CD14-positive monocyte (primary cell): ENCODE data around the gene PHF5A. TPM values are rescaled to one million over a fixed set of nuclear protein-coding genes. Genes with fewer than 3 reads are reported as not detected.

Experiments
- DNase-seq, 3 donors: peaks; one replicate each; pipeline ENCODE4 v3.0.0-alpha.2; 2011 to 2022
- H2AFZ ChIP-seq: 2 replicates; pipeline ENCODE4 v1.6.0; 2012; ENCODE audit warnings: mild to moderate bottlenecking, low read depth, low read length, inconsistent platforms; ENCODE audit not compliant: insufficient read depth, poor library complexity, severe bottlenecking
- H3K27ac ChIP-seq, 2 donors: 1 replicate in 1 of 2; 2 replicates in 1 of 2; pipeline ENCODE4 v1.5.1; 2012 to 2013; ENCODE audit warnings: low read length in 2 of 2, control low read depth in 1 of 2, inconsistent platforms in 1 of 2, low read depth in 1 of 2, mild to moderate bottlenecking in 1 of 2
- H3K27me3 ChIP-seq, 2 donors: one replicate each; pipeline versions ENCODE4 v1.6.0 to v1.6.1; 2011 to 2013; ENCODE audit warnings: low read length in 2 of 2; ENCODE audit not compliant: control insufficient read depth in 2 of 2, insufficient read depth in 2 of 2
- H3K36me3 ChIP-seq, 2 donors: replicated peaks in 1 of 2; 1 replicate in 1 of 2; 2 replicates in 1 of 2; pipeline versions ENCODE4 v1.5.1 to v1.6.1; 2012 to 2013; ENCODE audit warnings: low read length in 2 of 2, control low read depth in 1 of 2, inconsistent platforms in 1 of 2, mild to moderate bottlenecking in 1 of 2; ENCODE audit not compliant: insufficient read depth in 2 of 2, control insufficient read depth in 1 of 2
- H3K4me1 ChIP-seq, 2 donors: 1 replicate in 1 of 2; 2 replicates in 1 of 2; pipeline versions ENCODE4 v1.5.1 to v1.6.1; 2012 to 2013; ENCODE audit warnings: low read length in 2 of 2, control low read depth in 1 of 2, inconsistent platforms in 1 of 2, mild to moderate bottlenecking in 1 of 2, moderate library complexity in 1 of 2; ENCODE audit not compliant: insufficient read depth in 2 of 2, control insufficient read depth in 1 of 2
- H3K4me2 ChIP-seq: replicated peaks from 2 replicates; pipeline ENCODE3; 2012; ENCODE audit warnings: low read length, moderate library complexity, mild to moderate bottlenecking; ENCODE audit not compliant: poor library complexity, severe bottlenecking; ENCODE audit errors: extremely low read depth
- H3K4me3 ChIP-seq, 3 experiments: fragments of 200-600 bp in 1 of 3; sonication (generic) in 1 of 3; replicated peaks in 1 of 3; 1 replicate in 2 of 3; 2 replicates in 1 of 3; pipeline ENCODE4 v1.5.1; 2011 to 2013; ENCODE audit warnings: low read length in 3 of 3, mild to moderate bottlenecking in 3 of 3, control low read depth in 2 of 3, low read depth in 2 of 3, inconsistent platforms in 1 of 3, moderate library complexity in 1 of 3
- H3K79me2 ChIP-seq: 2 replicates; pipeline ENCODE4 v1.6.0; 2012; ENCODE audit warnings: mild to moderate bottlenecking, control low read depth, inconsistent platforms, low read length, moderate library complexity; ENCODE audit not compliant: insufficient read depth
- H3K9ac ChIP-seq: 2 replicates; pipeline ENCODE4 v1.6.0; 2017; ENCODE audit warnings: low read length, mild to moderate bottlenecking; ENCODE audit not compliant: insufficient read depth, poor library complexity, severe bottlenecking
- H3K9me3 ChIP-seq, 2 donors: replicated peaks in 1 of 2; 1 replicate in 1 of 2; 2 replicates in 1 of 2; pipeline versions ENCODE4 v1.5.1 to v1.6.1; 2012 to 2013; ENCODE audit warnings: low read length in 2 of 2, control low read depth in 1 of 2; ENCODE audit not compliant: control insufficient read depth in 1 of 2, insufficient read depth in 1 of 2
- H4K20me1 ChIP-seq: 2 replicates; pipeline ENCODE4 v1.6.0; 2012; ENCODE audit warnings: mild to moderate bottlenecking, low read length, control low read depth, moderate library complexity; ENCODE audit not compliant: insufficient read depth
- H3K27ac Mint-ChIP-seq, 7 donors: one replicate each; pipeline ENCODE4 v1.8.0; 2020; ENCODE audit warnings: mild to moderate bottlenecking in 7 of 7, mixed read lengths in 7 of 7, moderate library complexity in 6 of 7, inconsistent platforms in 2 of 7
- H3K27me3 Mint-ChIP-seq, 3 donors: one replicate each; pipeline ENCODE4 v1.8.0; 2021 to 2022; ENCODE audit warnings: low read depth in 3 of 3, mild to moderate bottlenecking in 3 of 3, mixed read lengths in 3 of 3, moderate library complexity in 3 of 3, inconsistent platforms in 1 of 3
- H3K36me3 Mint-ChIP-seq, 2 donors: one replicate each; pipeline ENCODE4 v1.8.0; 2020; ENCODE audit warnings: mixed read lengths in 2 of 2, inconsistent platforms in 1 of 2, mild to moderate bottlenecking in 1 of 2
- H3K4me1 Mint-ChIP-seq: one replicate; pipeline ENCODE4 v1.8.0; 2020; ENCODE audit warnings: mild to moderate bottlenecking, mixed read lengths
- H3K4me3 Mint-ChIP-seq, 2 donors: one replicate each; pipeline ENCODE4 v1.8.0; 2020; ENCODE audit warnings: mild to moderate bottlenecking in 2 of 2, mixed read lengths in 2 of 2, moderate library complexity in 1 of 2
- H3K9me3 Mint-ChIP-seq, 7 donors: one replicate each; pipeline ENCODE4 v1.8.0; 2020 to 2022; ENCODE audit warnings: mixed read lengths in 7 of 7, mild to moderate bottlenecking in 6 of 7, moderate library complexity in 6 of 7, inconsistent platforms in 2 of 7
- CTCF ChIP-seq: fragments of 200-600 bp; IDR thresholded peaks from one replicate; pipeline ENCODE4 v1.8.0; 2022; ENCODE audit warnings: antibody characterized with exemption, mild to moderate bottlenecking
- WGBS: methylation state at CpG from one replicate; pipeline ENCODE4 v1.1.5; 2013; ENCODE audit warnings: missing lambda C conversion rate; ENCODE audit not compliant: insufficient coverage; 5-methylcytosine and 5-hydroxymethylcytosine counted together
- intact Hi-C, 2 donors: fragments of 100-400 bp; cut with micrococcal nuclease; formaldehyde crosslinking; loops; one replicate each; pipeline versions ENCODE4 v1.15.0 to v1.15.1; 2023
- polyA plus RNA-seq, 3 donors: library from polyadenylated mRNA; depleted of rRNA in 1 of 3; unstranded in 2 of 3; stranded (reverse) in 1 of 3; fragments of 300-500 nt in 2 of 3; fragments of >200 nt in 1 of 3; fragmentation: Illumina TruSeq in 2 of 3; gene quantifications; 1 replicate in 2 of 3; 2 replicates in 1 of 3; pipeline ENCODE4 v1.2.3, GENCODE V29; 2012 to 2021

Gene PHF5A
- polyA plus RNA-seq, 3 donors = 22.0 to 31.3 (median 26.3) TPM

- Mint-ChIP-seq H3K4me1 (no peaks in the 10 kb centered on the region), H3K9me3 (no peaks in the 10 kb centered on the region), H3K27ac (peak overlapping the region in 3 of 7 donors; percentile 52 to 75 (median 70)), H3K36me3 (peaks cover 52 to 74% of the 10 kb centered on the region in 2 donors), H3K4me3 (no peak overlapping the region), H3K27me3 (peaks cover 0 to 1% (median 0%) of the 10 kb centered on the region in 3 donors)
- H3K79me2 ChIP-seq = peaks cover 54% of the 10 kb centered on the region
- peaks cover 42 to 73% of the 10 kb centered on the region in 2 donors for H3K36me3 ChIP-seq
- intact Hi-C loops = no loop called here
- H3K4me2 ChIP-seq = no peak overlapping the region
- DNase-seq = no peak
- TF ChIP-seq CTCF = no peak
- H3K9me3 ChIP-seq = no peaks in the 10 kb centered on the region
- no peaks in the 10 kb centered on the region for H3K27me3 ChIP-seq
- H2AFZ ChIP-seq = no peak overlapping the region
- WGBS = 94% methylated on average over 9 of the region's 10 CpGs
- H3K27ac ChIP-seq = peak overlapping the region in 1 of 2 donors; percentile 7
- no peak overlapping the region for H3K9ac ChIP-seq
- peaks cover 65% of the 10 kb centered on the region for H4K20me1 ChIP-seq
- no peaks in the 10 kb centered on the region for H3K4me1 ChIP-seq
- no peak overlapping the region for H3K4me3 ChIP-seq
Observed at GRCh38 chr22:41499624-41500280, 31.3 kb upstream of the PHF5A start.

DNA sequence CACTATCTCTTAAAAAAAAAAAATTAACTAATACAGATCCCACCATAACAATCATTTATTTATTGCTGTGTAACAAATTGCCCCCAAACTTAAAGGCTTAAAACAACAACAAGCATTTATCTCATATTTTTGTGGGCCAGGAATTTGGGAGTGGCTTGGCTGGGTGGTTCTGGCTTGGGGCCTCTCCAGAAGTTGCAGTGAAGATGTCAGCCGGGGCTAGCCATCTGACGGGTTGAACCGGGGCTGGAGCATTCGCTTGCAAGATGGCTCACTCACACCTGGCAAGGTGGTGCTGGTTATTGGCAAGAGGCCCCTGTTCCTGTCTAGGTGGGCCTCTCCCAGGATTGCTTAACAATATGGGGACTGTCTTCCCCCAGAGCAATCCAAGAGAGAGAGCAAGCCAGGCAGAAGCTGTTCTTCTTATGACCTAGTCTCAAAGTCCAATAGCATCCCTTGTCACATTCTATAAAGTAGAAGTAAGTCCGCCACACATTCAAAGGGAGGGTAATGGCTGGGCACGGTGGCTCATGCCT lies 29.9 kb upstream of the PHF5A start:
- DNase-seq = no peak
- Mint-ChIP-seq H3K27me3 (peaks cover 0 to 1% (median 0%) of the 10 kb centered on the region in 3 donors), H3K27ac (no peak overlapping the region), H3K36me3 (peaks cover 43 to 72% of the 10 kb centered on the region in 2 donors), H3K9me3 (no peaks in the 10 kb centered on the region), H3K4me1 (no peaks in the 10 kb centered on the region), H3K4me3 (no peak overlapping the region)
- intact Hi-C loops = no loop called here
- Histone ChIP-seq H3K4me1 (no peaks in the 10 kb centered on the region), H3K27me3 (no peaks in the 10 kb centered on the region), H3K27ac (no peak overlapping the region), H2AFZ (no peak overlapping the region), H3K4me3 (no peak overlapping the region), H4K20me1 (peaks cover 69% of the 10 kb centered on the region), H3K4me2 (no peak overlapping the region), H3K79me2 (peaks cover 62% of the 10 kb centered on the region), H3K9me3 (no peaks in the 10 kb centered on the region), H3K9ac (no peak overlapping the region), H3K36me3 (peaks cover 31 to 66% of the 10 kb centered on the region in 2 donors)
- WGBS = 100% methylated on average over 4 of the region's 6 CpGs
- TF ChIP-seq CTCF = no peak
